Fibroblast of pulmonary artery (primary cell): ENCODE measurements around the gene GLRX2.

ENCODE experiments used
- DNase-seq: peaks from one replicate; pipeline ENCODE4 v3.0.0-alpha.2; 2010; ENCODE audit warnings: low read depth
- H3K4me3 ChIP-seq: replicated peaks from 2 replicates; pipeline ENCODE4 v1.5.1; 2011; ENCODE audit warnings: low read depth, mild to moderate bottlenecking, control low read depth, low read length, moderate library complexity
- TF ChIP-seq, protein P1 (sequence below): IDR thresholded peaks from 2 replicates; pipeline ENCODE4 v1.5.1; 2011; ENCODE audit warnings: mild to moderate bottlenecking, control low read depth, low read length, inconsistent platforms; ENCODE audit errors: missing control alignments

GLRX2 gene

DNA sequence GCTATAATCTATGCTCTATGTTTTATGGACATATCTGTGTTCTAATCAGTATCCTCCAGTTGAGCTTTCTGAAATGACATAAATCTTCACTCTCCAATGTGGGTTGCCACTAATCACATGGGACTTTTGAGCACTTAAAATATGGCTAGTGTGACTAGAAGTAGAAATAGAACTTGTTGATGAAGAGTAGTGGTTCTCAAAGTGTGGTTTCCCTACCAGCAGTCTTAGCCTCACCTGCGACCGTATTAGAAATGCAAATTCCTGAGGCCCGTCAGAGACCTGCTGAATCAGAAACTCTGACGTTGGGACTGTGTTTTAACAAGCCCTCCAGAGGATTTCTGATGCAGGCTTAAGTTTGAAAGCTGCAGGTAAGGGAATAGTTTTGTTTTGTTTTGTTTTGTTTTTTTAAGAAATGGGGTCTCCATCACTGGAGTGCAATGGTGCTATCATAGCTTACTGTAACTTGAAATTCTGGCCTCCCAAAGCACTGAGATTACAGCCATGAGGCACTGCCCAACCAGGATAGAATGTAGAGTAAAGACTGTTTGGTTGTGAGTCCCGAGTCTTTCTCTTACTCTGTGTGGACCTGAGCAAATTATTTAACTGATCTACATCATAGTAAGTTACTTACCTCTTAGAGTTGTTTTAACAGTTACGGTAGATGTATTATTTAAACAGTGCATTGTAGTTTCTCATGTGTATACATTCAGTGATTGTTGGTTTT, 21.7 kb downstream of the GLRX2 start:
- TF ChIP-seq, protein P1, sequence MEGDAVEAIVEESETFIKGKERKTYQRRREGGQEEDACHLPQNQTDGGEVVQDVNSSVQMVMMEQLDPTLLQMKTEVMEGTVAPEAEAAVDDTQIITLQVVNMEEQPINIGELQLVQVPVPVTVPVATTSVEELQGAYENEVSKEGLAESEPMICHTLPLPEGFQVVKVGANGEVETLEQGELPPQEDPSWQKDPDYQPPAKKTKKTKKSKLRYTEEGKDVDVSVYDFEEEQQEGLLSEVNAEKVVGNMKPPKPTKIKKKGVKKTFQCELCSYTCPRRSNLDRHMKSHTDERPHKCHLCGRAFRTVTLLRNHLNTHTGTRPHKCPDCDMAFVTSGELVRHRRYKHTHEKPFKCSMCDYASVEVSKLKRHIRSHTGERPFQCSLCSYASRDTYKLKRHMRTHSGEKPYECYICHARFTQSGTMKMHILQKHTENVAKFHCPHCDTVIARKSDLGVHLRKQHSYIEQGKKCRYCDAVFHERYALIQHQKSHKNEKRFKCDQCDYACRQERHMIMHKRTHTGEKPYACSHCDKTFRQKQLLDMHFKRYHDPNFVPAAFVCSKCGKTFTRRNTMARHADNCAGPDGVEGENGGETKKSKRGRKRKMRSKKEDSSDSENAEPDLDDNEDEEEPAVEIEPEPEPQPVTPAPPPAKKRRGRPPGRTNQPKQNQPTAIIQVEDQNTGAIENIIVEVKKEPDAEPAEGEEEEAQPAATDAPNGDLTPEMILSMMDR = no peak
- no peak for DNase-seq
- no peak overlapping the region for H3K4me3 ChIP-seq

- DNase-seq = no peak
- H3K4me3 ChIP-seq = no peak overlapping the region
- TF ChIP-seq, protein P1 = no peak
Observed at GRCh38 chr1:193079187-193079586, 26.0 kb downstream of the GLRX2 start.

GRCh38 chr1:193077991-193078390, 27.2 kb downstream of the GLRX2 start:
- H3K4me3 ChIP-seq = no peak overlapping the region
- DNase-seq = no peak
- TF ChIP-seq, protein P1 = no peak

DNA sequence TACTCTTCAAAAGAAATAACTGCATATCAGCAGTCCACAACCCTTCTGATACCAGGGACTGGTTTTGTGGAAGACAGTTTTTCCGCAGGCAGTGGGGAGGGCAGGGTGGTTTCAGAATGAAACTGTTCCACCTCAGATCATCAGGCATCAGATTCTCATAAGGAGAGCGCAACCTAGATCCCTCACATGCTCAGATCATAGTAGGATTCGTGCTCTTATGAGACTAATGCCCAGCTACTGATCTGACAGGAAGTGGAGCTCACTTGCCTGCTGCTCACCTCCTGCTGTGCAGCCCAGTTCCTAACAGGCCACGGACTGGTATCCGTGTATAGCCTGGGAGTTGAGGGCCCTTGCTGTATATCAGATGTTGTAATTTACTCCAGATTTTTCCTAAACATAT, 34.3 kb downstream of the GLRX2 start:
- DNase-seq = no peak
- no peak overlapping the region for H3K4me3 ChIP-seq
- TF ChIP-seq, protein P1 = no peak

- no peak for DNase-seq
- TF ChIP-seq, protein P1 = no peak
- no peak overlapping the region for H3K4me3 ChIP-seq
Observed at GRCh38 chr1:193070386-193070753, 34.8 kb downstream of the GLRX2 start.

DNA sequence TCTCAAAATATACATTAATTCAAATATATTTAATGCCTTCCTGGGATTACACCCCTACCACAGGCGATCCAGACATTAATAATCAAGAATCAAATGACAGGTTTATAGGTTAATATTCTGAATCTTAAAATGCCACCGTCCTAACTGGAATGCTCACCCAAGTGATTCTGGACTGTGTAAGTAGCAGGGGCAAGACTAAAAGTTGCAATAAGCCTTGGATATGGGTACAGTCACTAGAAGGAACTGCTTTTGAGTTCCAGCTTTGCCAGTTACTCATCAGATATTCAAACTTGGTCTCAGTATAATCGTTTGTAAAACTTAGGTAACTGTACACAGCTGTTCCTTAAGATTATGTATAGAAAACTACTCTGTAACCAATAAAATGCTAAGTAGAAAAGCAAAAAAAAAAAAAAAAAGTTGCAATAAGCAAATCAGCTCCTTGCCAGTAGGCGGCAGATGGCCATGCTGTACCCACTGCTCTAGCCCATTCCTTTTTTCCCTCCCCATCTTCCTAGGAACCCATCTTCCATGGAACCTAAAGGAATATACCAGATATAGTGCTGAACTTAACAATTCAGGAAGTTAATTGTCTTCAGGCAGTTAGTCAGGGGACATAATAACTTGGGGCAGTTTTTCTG, 35.3 kb downstream of the GLRX2 start:
- DNase-seq = no peak
- H3K4me3 ChIP-seq = no peak overlapping the region
- TF ChIP-seq, protein P1 = peak; percentile 32

DNA sequence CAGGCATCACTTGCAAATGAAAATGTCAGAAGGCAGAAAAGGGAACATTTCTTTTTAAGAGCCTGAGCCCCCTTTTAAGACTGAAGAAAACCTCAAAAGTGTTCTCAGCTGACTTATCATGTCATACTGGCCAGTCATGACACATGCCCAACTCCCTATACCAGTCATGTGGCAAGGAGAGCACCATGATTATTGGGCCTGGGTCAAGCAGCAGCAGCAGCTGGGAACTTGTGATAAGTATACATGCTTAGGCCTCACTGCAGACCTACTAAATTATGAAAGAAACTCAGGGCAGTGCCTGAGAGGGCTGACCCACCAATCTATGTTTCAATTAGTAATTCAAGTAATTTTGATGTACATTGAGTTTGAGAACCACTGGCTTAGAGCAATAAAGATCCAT, 37.2 kb downstream of the GLRX2 start:
- no peak for DNase-seq
- no peak overlapping the region for H3K4me3 ChIP-seq
- TF ChIP-seq, protein P1 = no peak
